ENCODE measurements around the gene KCNIP3. TPM values are rescaled to one million over a fixed set of nuclear protein-coding genes. Genes with fewer than 3 reads are reported as not detected.

Gene KCNIP3
- total RNA-seq, 1 donor from 2014 or later, result 3.9 TPM

GRCh38 chr2:95344215-95344583, 47.1 kb downstream of the KCNIP3 start:
- TF ChIP-seq, protein P1, sequence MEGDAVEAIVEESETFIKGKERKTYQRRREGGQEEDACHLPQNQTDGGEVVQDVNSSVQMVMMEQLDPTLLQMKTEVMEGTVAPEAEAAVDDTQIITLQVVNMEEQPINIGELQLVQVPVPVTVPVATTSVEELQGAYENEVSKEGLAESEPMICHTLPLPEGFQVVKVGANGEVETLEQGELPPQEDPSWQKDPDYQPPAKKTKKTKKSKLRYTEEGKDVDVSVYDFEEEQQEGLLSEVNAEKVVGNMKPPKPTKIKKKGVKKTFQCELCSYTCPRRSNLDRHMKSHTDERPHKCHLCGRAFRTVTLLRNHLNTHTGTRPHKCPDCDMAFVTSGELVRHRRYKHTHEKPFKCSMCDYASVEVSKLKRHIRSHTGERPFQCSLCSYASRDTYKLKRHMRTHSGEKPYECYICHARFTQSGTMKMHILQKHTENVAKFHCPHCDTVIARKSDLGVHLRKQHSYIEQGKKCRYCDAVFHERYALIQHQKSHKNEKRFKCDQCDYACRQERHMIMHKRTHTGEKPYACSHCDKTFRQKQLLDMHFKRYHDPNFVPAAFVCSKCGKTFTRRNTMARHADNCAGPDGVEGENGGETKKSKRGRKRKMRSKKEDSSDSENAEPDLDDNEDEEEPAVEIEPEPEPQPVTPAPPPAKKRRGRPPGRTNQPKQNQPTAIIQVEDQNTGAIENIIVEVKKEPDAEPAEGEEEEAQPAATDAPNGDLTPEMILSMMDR (conservative IDR thresholded peaks at IDR 0.05; ENCODE audit: low read depth, low read length), result no peak
- DNase-seq (ENCODE audit: low read depth), result no peak
- H3K4me3 ChIP-seq (ENCODE audit: low read depth, low read length), result no peak overlapping the region

- DNase-seq (ENCODE audit: low read depth), result no peak
- TF ChIP-seq, protein P1 (conservative IDR thresholded peaks at IDR 0.05; ENCODE audit: low read depth, low read length), result no peak
- H3K4me3 ChIP-seq (ENCODE audit: low read depth, low read length), result peak overlapping the region; percentile 78
Observed at GRCh38 chr2:95344656-95345055, 47.5 kb downstream of the KCNIP3 start.

DNA sequence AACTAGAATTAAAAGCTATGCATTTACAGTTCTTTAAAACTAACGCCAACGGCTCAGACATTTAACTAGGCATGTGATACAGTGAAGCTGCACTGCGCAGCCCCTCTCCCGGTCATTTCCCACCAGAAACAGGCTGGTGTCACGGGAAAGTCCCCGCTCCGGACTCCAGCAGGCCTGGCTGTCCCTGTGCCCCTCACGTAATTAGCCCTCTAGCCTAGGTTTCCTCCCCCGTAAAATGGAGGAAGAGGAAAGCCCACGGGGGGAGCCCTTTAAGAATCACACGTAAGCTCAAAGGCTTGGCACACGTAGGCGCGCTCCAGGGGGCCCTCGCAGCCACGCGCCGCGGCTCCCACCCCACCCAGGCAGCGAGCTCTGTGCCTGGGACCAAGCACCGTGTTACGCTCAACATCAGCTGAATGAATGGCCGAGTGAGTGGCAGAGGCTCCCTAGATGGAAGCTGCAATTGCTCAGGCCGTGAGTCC, 48.0 kb downstream of the KCNIP3 start:
- H3K4me3 ChIP-seq (ENCODE audit: low read depth, low read length), result peak overlapping the region; percentile 78
- DNase-seq (ENCODE audit: low read depth), result no peak
- TF ChIP-seq, protein P1 (conservative IDR thresholded peaks at IDR 0.05; ENCODE audit: low read depth, low read length), result no peak

DNA sequence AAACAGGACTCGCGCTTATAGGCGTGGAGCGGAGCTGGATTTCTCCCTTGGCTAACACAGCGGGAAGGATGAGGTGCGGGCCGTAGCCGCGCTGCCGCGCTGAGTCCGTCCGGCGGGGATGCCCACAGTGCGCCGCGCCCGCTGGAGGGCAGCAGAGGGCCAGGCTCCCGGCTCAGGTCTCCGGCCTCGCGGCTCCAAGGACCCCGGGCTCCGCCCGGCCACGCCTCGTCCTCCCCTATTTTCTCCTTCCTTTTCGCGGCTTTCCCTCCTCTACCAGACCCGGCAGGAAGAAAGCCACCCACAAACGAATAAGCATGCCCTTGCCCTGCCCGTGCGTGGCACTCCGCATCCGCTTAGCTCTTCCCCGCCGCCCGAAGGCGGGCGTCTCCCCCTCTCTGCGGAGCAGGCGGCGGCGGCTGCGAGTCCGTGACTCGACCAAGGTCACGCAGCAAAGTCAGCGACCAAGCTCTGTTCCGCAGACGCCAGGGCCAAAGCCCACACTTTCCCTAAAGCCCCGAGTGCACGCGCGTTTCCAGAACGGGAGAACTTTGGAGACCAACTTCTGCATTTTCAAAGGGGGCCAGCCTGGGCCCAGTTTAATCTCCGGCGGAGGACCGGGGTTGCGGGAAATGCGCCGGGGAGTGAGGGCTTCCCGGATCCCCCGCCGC, 48.5 kb downstream of the KCNIP3 start:
- TF ChIP-seq, protein P1 (conservative IDR thresholded peaks at IDR 0.05; ENCODE audit: low read depth, low read length), result peak; percentile 86
- no peak for DNase-seq (ENCODE audit: low read depth)

GRCh38 chr2:95346231-95346737, 49.1 kb downstream of the KCNIP3 start:
- TF ChIP-seq, protein P1 (conservative IDR thresholded peaks at IDR 0.05; ENCODE audit: low read depth, low read length), result no peak
- no peak for DNase-seq (ENCODE audit: low read depth)
- H3K4me3 ChIP-seq (ENCODE audit: low read depth, low read length), result peak overlapping the region; percentile 78

More for the DNA sequence above, 48.5 kb downstream of the KCNIP3 start:
- H3K4me3 ChIP-seq (ENCODE audit: low read depth, low read length), result peak overlapping the region; percentile 78

- TF ChIP-seq, protein P1 (conservative IDR thresholded peaks at IDR 0.05; ENCODE audit: low read depth, low read length), result no peak
- peak overlapping the region; percentile 78 for H3K4me3 ChIP-seq (ENCODE audit: low read depth, low read length)
- no peak for DNase-seq (ENCODE audit: low read depth)
Observed at GRCh38 chr2:95346738-95347671, 49.9 kb downstream of the KCNIP3 start.

All from epithelial cell of proximal tubule (primary cell).